A549 (cell line): ENCODE measurements around the gene CTDSPL. TPM values are rescaled to one million over a fixed set of nuclear protein-coding genes. Genes with fewer than 3 reads are reported as not detected.
A peak's percentile ranks its signal among the peaks of the same experiment; 100 is the strongest.

Experiments used
- ATAC-seq, 2 experiments: fragments of 200-7000 bp in 1 of 2; fragments of >200 bp in 1 of 2; cut with Nextera tagmentation in 1 of 2; cut with Tn5 transposase in 1 of 2; 3 replicates each; pipeline versions ENCODE4 v1.8.0 to v1.9.1; 2018 to 2020; ENCODE audit warnings: mild to moderate bottlenecking in 1 of 2, moderate library complexity in 1 of 2
- CTCF ChIA-PET: fragments of 300-600 bp; sonication (Branson Sonifier 250); formaldehyde crosslinking; extraction: SDS; loops from one replicate; lab custom pipeline; 2021; ENCODE audit warnings: antibody characterized with exemption, inconsistent platforms; lab: Yijun Ruan, JAX
- POLR2A ChIA-PET: fragments of 350-600 bp; formaldehyde crosslinking; extraction: SDS; loops from one replicate; lab custom pipeline; 2021; ENCODE audit warnings: antibody characterized with exemption, inconsistent platforms; lab: Yijun Ruan, JAX
- DNase-seq, 2 experiments: peaks; one replicate each; pipeline versions ENCODE4 v3.0.0 to v3.0.0-alpha.2; 2011 to 2016; ENCODE audit warnings: low read depth in 1 of 2, low spot score in 1 of 2
- FAIRE-seq: peaks from 2 replicates; lab custom pipeline; 2011; peaks lifted over from hg19 to GRCh38; lab: Jason Lieb, UNC
- H3K27ac ChIP-seq, 2 experiments: fragments of >200 bp; sonication (Bioruptor Twin); formaldehyde crosslinking; 3 replicates each; pipeline ENCODE4 v1.5.1; 2016 to 2017
- H3K4me1 ChIP-seq: fragments of >200 bp; sonication (Bioruptor Twin); formaldehyde crosslinking; 3 replicates; pipeline ENCODE4 v1.6.1; 2016
- H3K4me2 ChIP-seq: fragments of >200 bp; sonication (Bioruptor Twin); formaldehyde crosslinking; 3 replicates; pipeline ENCODE4 v1.6.1; 2016
- H3K4me3 ChIP-seq: fragments of >200 bp; sonication (Bioruptor Twin); formaldehyde crosslinking; 3 replicates; pipeline ENCODE4 v1.5.1; 2016
- H3K9me3 ChIP-seq: fragments of >200 bp; sonication (Bioruptor Twin); formaldehyde crosslinking; 3 replicates; pipeline ENCODE4 v1.6.1; 2016
- BHLHE40 ChIP-seq: IDR thresholded peaks from 2 replicates; pipeline ENCODE4 v1.6.1; 2012; ENCODE audit warnings: low read depth, low read length, inconsistent platforms
- CBX2 ChIP-seq: fragments of 200-600 bp; sonication (generic); IDR thresholded peaks from 2 replicates; pipeline ENCODE4 v1.6.1; 2016; ENCODE audit warnings: low read depth, mild to moderate bottlenecking, borderline replicate concordance
- CBX8 ChIP-seq: fragments of 200-600 bp; sonication (generic); IDR thresholded peaks from 2 replicates; pipeline ENCODE4 v1.6.1; 2016
- CHD4 ChIP-seq: fragments of 200-600 bp; sonication (generic); IDR thresholded peaks from 2 replicates; pipeline ENCODE4 v1.6.1; 2016; ENCODE audit warnings: antibody characterized with exemption, mild to moderate bottlenecking, borderline replicate concordance
- EHF ChIP-seq: fragments of 250-450 bp; sonication (Bioruptor Pico); IDR thresholded peaks from 2 replicates; pipeline ENCODE4 v1.5.0; 2020; ENCODE audit warnings: mild to moderate bottlenecking
- EHMT2 ChIP-seq: fragments of 200-600 bp; sonication (generic); IDR thresholded peaks from 2 replicates; pipeline ENCODE4 v1.6.1; 2016; ENCODE audit warnings: antibody characterized with exemption, low read depth, mild to moderate bottlenecking, moderate library complexity
- ESRRA ChIP-seq: fragments of 150-350 bp; IDR thresholded peaks from 2 replicates; pipeline ENCODE4 v1.6.1; 2014; ENCODE audit warnings: mild to moderate bottlenecking, low read length, borderline replicate concordance
- FOSB ChIP-seq: fragments of 250-450 bp; sonication (Bioruptor Pico); IDR thresholded peaks from 2 replicates; pipeline ENCODE4 v1.5.0; 2020; ENCODE audit warnings: mild to moderate bottlenecking, moderate library complexity
- FOSL2 ChIP-seq, 2 experiments: fragments of 450-650 bp in 1 of 2; fragments of >200 bp in 1 of 2; sonication (Bioruptor Twin) in 1 of 2; formaldehyde crosslinking; IDR thresholded peaks; 2 replicates each; pipeline versions ENCODE4 v1.5.0 to v1.6.1; 2016 to 2020; ENCODE audit warnings: mild to moderate bottlenecking in 1 of 2, moderate library complexity in 1 of 2
- FOXS1 ChIP-seq: fragments of 250-450 bp; sonication (Bioruptor Pico); IDR thresholded peaks from 2 replicates; pipeline ENCODE4 v1.5.0; 2020; ENCODE audit warnings: mild to moderate bottlenecking, moderate library complexity
- GATA3 ChIP-seq: IDR thresholded peaks from 2 replicates; pipeline ENCODE4 v1.6.1; 2012; ENCODE audit warnings: borderline replicate concordance
- HDAC2 ChIP-seq: fragments of 200-600 bp; sonication (generic); IDR thresholded peaks from 2 replicates; pipeline ENCODE4 v1.6.1; 2016
- HOXA7 ChIP-seq: fragments of 250-450 bp; sonication (Bioruptor Pico); IDR thresholded peaks from 2 replicates; pipeline ENCODE4 v1.5.0; 2020; ENCODE audit warnings: mild to moderate bottlenecking, moderate library complexity
- HOXB5 ChIP-seq: fragments of 250-450 bp; sonication (Bioruptor Pico); IDR thresholded peaks from 2 replicates; pipeline ENCODE4 v1.5.0; 2020; ENCODE audit warnings: mild to moderate bottlenecking, moderate library complexity
- KDM1A ChIP-seq: fragments of 200-600 bp; sonication (generic); IDR thresholded peaks from 2 replicates; pipeline ENCODE4 v1.6.1; 2016; ENCODE audit warnings: low read depth, mild to moderate bottlenecking
- NR3C1 ChIP-seq: fragments of >200 bp; sonication (Bioruptor Twin); formaldehyde crosslinking; IDR thresholded peaks from 3 replicates; pipeline ENCODE4 v1.6.1; 2017
- RAD21 ChIP-seq, 2 experiments: fragments of >200 bp in 1 of 2; sonication (Bioruptor Twin) in 1 of 2; formaldehyde crosslinking in 1 of 2; IDR thresholded peaks in 1 of 2; conservative IDR thresholded peaks in 1 of 2; 2 replicates in 1 of 2; 3 replicates in 1 of 2; pipeline ENCODE4 v1.6.1; 2012 to 2018; ENCODE audit warnings: inconsistent platforms in 1 of 2
- RARB ChIP-seq: fragments of 250-450 bp; sonication (Bioruptor Pico); IDR thresholded peaks from 2 replicates; pipeline ENCODE4 v1.8.0; 2021; ENCODE audit warnings: mild to moderate bottlenecking, moderate library complexity
- RCOR1 ChIP-seq: fragments of 150-350 bp; IDR thresholded peaks from 2 replicates; pipeline ENCODE4 v1.6.1; 2014; ENCODE audit warnings: antibody characterized with exemption, low read length, low read depth
- SMC3 ChIP-seq: fragments of >200 bp; sonication (Bioruptor Twin); formaldehyde crosslinking; IDR thresholded peaks from 3 replicates; pipeline ENCODE4 v1.6.1; 2018; ENCODE audit warnings: inconsistent platforms
- SREBF2 ChIP-seq: fragments of 450-650 bp; IDR thresholded peaks from 2 replicates; pipeline ENCODE4 v1.6.1; 2014; ENCODE audit warnings: mild to moderate bottlenecking, moderate library complexity
- ZNF302 ChIP-seq: fragments of 250-450 bp; sonication (Bioruptor Pico); IDR thresholded peaks from 2 replicates; pipeline ENCODE4 v1.9.0; 2021; ENCODE audit warnings: inconsistent platforms, mild to moderate bottlenecking, moderate library complexity
- WGBS: methylation state at CpG from one replicate; pipeline ENCODE4 v1.1.6; 2017; ENCODE audit errors: missing lambda C conversion rate; 5-methylcytosine and 5-hydroxymethylcytosine counted together
- polyA plus RNA-seq, 4 experiments: library from polyadenylated mRNA; depleted of rRNA in 3 of 4; stranded (reverse); fragments of >200 nt; fragmentation: RNase III in 1 of 4; extraction: RNeasy Plus Mini Kit Qiagen cat#74134 plus additional on column Dnase treatment in 1 of 4; gene quantifications; 2 replicates in 3 of 4; 3 replicates in 1 of 4; pipeline ENCODE4 v1.2.3, GENCODE V29; 2011 to 2017
- TF ChIP-seq, protein P1 (sequence below): fragments of >200 bp; sonication (Bioruptor Twin); formaldehyde crosslinking; IDR thresholded peaks from 3 replicates; pipeline ENCODE4 v1.5.1; 2016
- TF ChIP-seq, protein P2 (sequence below): IDR thresholded peaks from 2 replicates; pipeline ENCODE4 v1.6.1; 2012; ENCODE audit warnings: low read depth, borderline replicate concordance
- TF ChIP-seq, protein P3 (sequence below): IDR thresholded peaks from 2 replicates; pipeline ENCODE4 v1.6.1; 2012

Gene CTDSPL
- polyA plus RNA-seq, 2 of the 4 experiments (the other 2 are of a cell fraction): 9.9 to 35.1 TPM

DNA sequence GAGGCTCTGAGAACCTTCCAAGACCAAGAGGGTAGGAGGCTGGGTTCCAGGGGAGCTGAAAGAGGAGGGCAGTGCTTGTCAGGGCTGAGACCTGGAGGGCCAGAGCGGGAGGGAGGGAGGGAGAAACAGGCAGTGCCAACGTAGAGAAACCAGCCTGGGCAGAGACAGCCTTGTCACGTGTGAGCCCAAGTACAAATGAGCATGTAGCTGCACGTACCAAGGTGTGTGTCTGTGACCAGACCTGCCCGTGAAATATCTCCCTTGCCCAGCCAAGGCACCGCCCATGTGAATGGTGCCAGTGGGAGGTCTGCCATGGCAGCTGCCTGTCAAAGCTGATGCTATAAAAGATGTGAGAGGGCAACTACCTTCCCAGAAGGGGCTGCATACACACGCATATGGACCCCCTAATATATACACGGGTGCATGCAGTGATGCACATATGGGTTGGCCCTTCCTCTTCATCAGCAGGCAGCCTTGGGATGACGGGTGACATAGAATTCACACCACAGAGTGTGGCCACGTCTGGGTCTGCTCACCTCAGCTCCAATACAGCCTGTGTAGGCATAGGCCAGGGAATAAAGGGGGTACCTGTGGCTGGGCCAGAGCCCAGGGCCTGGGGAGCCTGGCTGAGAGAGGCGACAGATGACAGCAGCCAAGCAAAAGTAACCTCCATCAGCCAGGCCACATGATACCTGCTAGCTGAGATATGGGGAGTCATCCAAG, 7.8 kb upstream of the CTDSPL start:
- TF ChIP-seq HOXA7 (CRISPR knock-in tag): no peak
- no peak for TF ChIP-seq HOXB5
- TF ChIP-seq KDM1A: no peak
- TF ChIP-seq HDAC2: no peak
- TF ChIP-seq CBX2: no peak
- no peak for TF ChIP-seq EHF (CRISPR knock-in tag)
- no peak for TF ChIP-seq CBX8
- TF ChIP-seq ESRRA: no peak
- no peak for TF ChIP-seq SREBF2
- no peak for TF ChIP-seq FOXS1
- TF ChIP-seq, all 56 proteins: peak for 0
- FAIRE-seq (no peak), ATAC-seq (no peak), DNase-seq (no peak)
- no peak overlapping the region for H3K27ac ChIP-seq
- CTCF ChIA-PET: interaction anchor here (0.6 to 5.0 kb wide), 12 partner anchors 12 to 661 kb away, joined by 3 to 52 read pairs (median 6); no protein-coding TSS in a partner anchor
- no peaks in the 10 kb centered on the region for H3K9me3 ChIP-seq
- 0 out of 3 replicates have a peak, but pooled peaks cover 3% of the 10 kb centered on the region for H3K4me1 ChIP-seq
- 77% methylated on average over 10 of the region's 11 CpGs for WGBS
- POLR2A ChIA-PET: no interaction called here
- no peak overlapping the region for H3K4me3 ChIP-seq
- H3K4me2 ChIP-seq: no peak overlapping the region

DNA sequence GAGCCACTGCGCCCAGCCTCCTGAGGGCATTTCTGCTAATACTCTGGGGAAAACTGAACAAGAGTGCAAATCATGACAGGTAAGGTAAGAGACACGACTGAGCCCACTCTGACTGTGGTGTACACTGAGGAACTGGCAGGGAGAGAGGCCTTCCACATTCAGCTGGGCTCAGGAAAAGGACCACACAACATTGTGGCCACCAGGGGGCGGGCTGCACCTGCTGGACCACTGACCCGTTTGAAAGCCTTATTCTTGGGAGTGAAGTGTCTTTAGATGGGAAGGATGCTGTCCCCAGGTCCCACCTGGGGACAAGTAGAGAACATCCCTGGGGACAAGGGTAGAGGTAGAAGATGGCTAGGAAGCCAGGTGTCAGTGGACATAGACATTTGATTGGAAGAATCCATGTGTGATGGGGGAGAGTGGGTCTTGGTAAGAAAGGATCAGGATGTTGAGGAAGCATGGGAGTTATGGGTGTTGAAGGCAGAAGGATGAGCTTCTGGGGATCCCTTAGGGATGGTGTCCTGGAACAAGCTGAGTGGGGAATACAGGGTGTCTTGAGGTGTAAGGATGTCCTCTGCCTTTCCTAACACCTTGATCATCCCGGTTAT, 6.2 kb upstream of the CTDSPL start:
- Histone ChIP-seq H3K27ac (no peak overlapping the region), H3K4me1 (peaks cover 6% of the 10 kb centered on the region; the same call in 1 of the 3 replicates), H3K9me3 (0 out of 3 replicates have a peak, but pooled peaks cover 3% of the 10 kb centered on the region), H3K4me3 (no peak overlapping the region), H3K4me2 (no peak overlapping the region)
- FAIRE-seq: no peak
- peak; percentile 66 to 73 for DNase-seq
- CTCF ChIA-PET: interaction anchor here (0.6 to 5.0 kb wide), 52 partner anchors 9 to 807 kb away, joined by 3 to 52 read pairs (median 4); no protein-coding TSS in a partner anchor
- WGBS: 20% methylated on average over 5 of the region's 5 CpGs
- ATAC-seq: peak; percentile 73 to 84
- POLR2A ChIA-PET: interaction anchor here (1.0 to 1.5 kb wide), 2 partner anchors 112 to 141 kb away, joined by 3 to 4 read pairs; no protein-coding TSS in a partner anchor
- TF ChIP-seq ESRRA (no peak), CHD4 (no peak), FOSB (no peak), EHMT2 (no peak), RAD21 (conservative IDR thresholded peaks at IDR 0.05 in 1 of 2, IDR thresholded peaks at IDR 0.05 in 1 of 2) (peak; percentile 95 to 97), SMC3 (peak; percentile 93)
- TF ChIP-seq, protein P1, sequence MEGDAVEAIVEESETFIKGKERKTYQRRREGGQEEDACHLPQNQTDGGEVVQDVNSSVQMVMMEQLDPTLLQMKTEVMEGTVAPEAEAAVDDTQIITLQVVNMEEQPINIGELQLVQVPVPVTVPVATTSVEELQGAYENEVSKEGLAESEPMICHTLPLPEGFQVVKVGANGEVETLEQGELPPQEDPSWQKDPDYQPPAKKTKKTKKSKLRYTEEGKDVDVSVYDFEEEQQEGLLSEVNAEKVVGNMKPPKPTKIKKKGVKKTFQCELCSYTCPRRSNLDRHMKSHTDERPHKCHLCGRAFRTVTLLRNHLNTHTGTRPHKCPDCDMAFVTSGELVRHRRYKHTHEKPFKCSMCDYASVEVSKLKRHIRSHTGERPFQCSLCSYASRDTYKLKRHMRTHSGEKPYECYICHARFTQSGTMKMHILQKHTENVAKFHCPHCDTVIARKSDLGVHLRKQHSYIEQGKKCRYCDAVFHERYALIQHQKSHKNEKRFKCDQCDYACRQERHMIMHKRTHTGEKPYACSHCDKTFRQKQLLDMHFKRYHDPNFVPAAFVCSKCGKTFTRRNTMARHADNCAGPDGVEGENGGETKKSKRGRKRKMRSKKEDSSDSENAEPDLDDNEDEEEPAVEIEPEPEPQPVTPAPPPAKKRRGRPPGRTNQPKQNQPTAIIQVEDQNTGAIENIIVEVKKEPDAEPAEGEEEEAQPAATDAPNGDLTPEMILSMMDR: peak; percentile 96

DNA sequence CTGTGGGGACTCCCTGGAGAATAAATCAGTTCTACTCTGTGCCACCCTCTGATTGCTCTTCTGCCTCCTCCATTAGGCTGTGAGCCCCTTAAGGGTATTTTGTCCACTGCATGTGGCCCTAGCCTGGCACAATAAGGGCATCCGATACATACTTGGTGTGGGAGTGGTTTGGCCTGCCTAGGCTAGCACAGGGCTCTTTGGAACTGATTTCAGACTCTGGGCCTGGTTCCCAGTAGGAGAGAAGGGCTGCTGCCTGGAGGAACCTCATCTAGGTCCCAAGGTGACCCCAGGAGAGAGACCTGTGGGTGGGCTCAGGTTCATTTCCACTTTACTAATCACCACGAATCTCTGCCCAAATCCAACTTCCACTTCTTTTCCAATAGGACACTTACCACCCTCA, 5.3 kb upstream of the CTDSPL start:
- no peak overlapping the region for H3K4me2 ChIP-seq
- POLR2A ChIA-PET: interaction anchor here (1.5 kb wide), 1 partner anchor 111 kb away, joined by 4 read pairs; no protein-coding TSS in a partner anchor
- no peak for ATAC-seq
- TF ChIP-seq RARB (no peak), SMC3 (no peak), EHF (CRISPR knock-in tag) (no peak), RCOR1 (no peak), EHMT2 (no peak), NR3C1 (no peak), ZNF302 (CRISPR knock-in tag) (no peak), FOSL2 (IDR thresholded peaks at IDR 0.05) (no peak), FOSL2 (CRISPR knock-in tag; IDR thresholded peaks at IDR 0.05) (no peak), GATA3 (no peak), BHLHE40 (no peak)
- TF ChIP-seq, protein P2, sequence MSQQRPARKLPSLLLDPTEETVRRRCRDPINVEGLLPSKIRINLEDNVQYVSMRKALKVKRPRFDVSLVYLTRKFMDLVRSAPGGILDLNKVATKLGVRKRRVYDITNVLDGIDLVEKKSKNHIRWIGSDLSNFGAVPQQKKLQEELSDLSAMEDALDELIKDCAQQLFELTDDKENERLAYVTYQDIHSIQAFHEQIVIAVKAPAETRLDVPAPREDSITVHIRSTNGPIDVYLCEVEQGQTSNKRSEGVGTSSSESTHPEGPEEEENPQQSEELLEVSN: no peak
- TF ChIP-seq, protein P3, sequence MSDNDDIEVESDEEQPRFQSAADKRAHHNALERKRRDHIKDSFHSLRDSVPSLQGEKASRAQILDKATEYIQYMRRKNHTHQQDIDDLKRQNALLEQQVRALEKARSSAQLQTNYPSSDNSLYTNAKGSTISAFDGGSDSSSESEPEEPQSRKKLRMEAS: no peak
- no peak for DNase-seq
- CTCF ChIA-PET: interaction anchor here (0.6 to 5.0 kb wide), 29 partner anchors 9 to 806 kb away, joined by 3 to 52 read pairs (median 6); no protein-coding TSS in a partner anchor
- peaks cover 10% of the 10 kb centered on the region; the same call in 1 of the 3 replicates for H3K4me1 ChIP-seq
- 87% methylated on average over 2 of the region's 2 CpGs for WGBS
- H3K9me3 ChIP-seq: 0 out of 3 replicates have a peak, but pooled peaks cover 3% of the 10 kb centered on the region
- H3K4me3 ChIP-seq: no peak overlapping the region
- no peak overlapping the region for H3K27ac ChIP-seq
- no peak for FAIRE-seq
